C4-2B (cell line): ENCODE results near the gene RBL2.

ENCODE experiments used
- ZFX ChIP-seq: fragments of 450-650 bp; IDR thresholded peaks from 2 replicates; pipeline ENCODE4 v1.6.1; 2017
- TF ChIP-seq, protein P1 (sequence below): fragments of 450-650 bp; conservative IDR thresholded peaks from 2 replicates; pipeline ENCODE4 v1.5.1; 2017; ENCODE audit warnings: mild to moderate bottlenecking

DNA sequence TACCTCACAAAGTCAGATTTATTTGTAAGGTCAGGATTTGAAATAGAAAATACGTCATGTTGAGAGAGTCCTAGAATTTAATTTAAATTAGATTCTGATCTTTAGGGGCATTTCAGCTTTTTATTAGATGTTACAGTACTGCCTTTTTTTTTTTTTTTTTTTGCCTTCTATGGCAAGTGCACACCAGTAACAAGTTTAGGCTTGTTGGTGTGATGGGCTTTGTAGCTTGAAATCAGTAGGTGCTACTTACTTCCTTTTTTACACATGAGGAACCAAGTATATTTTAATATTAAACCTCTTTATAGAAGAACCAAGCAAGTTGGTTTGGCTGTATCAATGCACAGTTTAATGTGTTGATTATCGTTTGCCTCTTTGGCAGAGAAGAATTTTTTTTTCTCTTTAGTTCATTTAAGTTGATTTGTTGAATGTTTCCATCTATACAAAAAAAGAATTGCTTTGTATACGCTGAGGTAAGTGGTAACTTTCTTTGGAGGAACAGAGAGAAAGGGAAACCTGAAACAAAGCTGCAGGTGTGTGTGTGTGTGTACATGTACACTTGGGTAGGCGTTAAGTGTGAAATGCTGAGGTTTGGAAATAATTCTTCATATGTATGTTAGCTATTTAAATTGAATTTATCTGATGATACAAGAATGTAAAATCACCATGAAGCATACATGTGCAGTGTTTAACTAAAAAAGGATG, 15.7 kb downstream of the RBL2 start:
- TF ChIP-seq, protein P1, sequence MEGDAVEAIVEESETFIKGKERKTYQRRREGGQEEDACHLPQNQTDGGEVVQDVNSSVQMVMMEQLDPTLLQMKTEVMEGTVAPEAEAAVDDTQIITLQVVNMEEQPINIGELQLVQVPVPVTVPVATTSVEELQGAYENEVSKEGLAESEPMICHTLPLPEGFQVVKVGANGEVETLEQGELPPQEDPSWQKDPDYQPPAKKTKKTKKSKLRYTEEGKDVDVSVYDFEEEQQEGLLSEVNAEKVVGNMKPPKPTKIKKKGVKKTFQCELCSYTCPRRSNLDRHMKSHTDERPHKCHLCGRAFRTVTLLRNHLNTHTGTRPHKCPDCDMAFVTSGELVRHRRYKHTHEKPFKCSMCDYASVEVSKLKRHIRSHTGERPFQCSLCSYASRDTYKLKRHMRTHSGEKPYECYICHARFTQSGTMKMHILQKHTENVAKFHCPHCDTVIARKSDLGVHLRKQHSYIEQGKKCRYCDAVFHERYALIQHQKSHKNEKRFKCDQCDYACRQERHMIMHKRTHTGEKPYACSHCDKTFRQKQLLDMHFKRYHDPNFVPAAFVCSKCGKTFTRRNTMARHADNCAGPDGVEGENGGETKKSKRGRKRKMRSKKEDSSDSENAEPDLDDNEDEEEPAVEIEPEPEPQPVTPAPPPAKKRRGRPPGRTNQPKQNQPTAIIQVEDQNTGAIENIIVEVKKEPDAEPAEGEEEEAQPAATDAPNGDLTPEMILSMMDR = no peak
- TF ChIP-seq ZFX = no peak
